H9 (cell line): Measurements from ENCODE around the gene PEX16. TPM values are rescaled to one million over a fixed set of nuclear protein-coding genes. Genes with fewer than 3 reads are reported as not detected.

ENCODE experiments used
- DNase-seq: peaks from one replicate; pipeline ENCODE4 v3.0.0-alpha.2; 2017
- H2AFZ ChIP-seq: one replicate; pipeline ENCODE4 v1.6.1; 2013; ENCODE audit warnings: mild to moderate bottlenecking, low read length, control low read depth, moderate library complexity
- H2AK5ac ChIP-seq: 2 replicates; pipeline ENCODE4 v1.6.1; 2013; ENCODE audit warnings: low read length, control low read depth, mixed read lengths; ENCODE audit not compliant: insufficient read length
- H2BK120ac ChIP-seq: one replicate; pipeline ENCODE4 v1.6.1; 2013; ENCODE audit warnings: low read depth, mild to moderate bottlenecking, low read length, control low read depth, inconsistent platforms; ENCODE audit not compliant: poor library complexity, severe bottlenecking
- H2BK12ac ChIP-seq: 2 replicates; pipeline ENCODE4 v1.6.1; 2013; ENCODE audit warnings: low read length, control low read depth, mixed read lengths, low read depth; ENCODE audit not compliant: insufficient read length
- H2BK15ac ChIP-seq: 2 replicates; pipeline ENCODE4 v1.6.1; 2013; ENCODE audit warnings: low read depth, low read length, control low read depth
- H2BK20ac ChIP-seq: one replicate; pipeline ENCODE4 v1.6.1; 2013; ENCODE audit warnings: low read depth, mild to moderate bottlenecking, low read length, control low read depth, inconsistent platforms; ENCODE audit not compliant: poor library complexity, severe bottlenecking
- H2BK5ac ChIP-seq: 2 replicates; pipeline ENCODE4 v1.6.1; 2013; ENCODE audit warnings: low read length, control low read depth, mixed read lengths; ENCODE audit not compliant: insufficient read length
- H3K14ac ChIP-seq: 2 replicates; pipeline ENCODE4 v1.6.1; 2013; ENCODE audit warnings: low read length, control low read depth; ENCODE audit not compliant: insufficient read depth
- H3K18ac ChIP-seq: 2 replicates; pipeline ENCODE4 v1.6.1; 2013; ENCODE audit warnings: low read depth, mild to moderate bottlenecking, mixed read lengths, low read length, control low read depth; ENCODE audit not compliant: insufficient read length
- H3K23ac ChIP-seq: 2 replicates; pipeline ENCODE4 v1.6.1; 2013; ENCODE audit warnings: low read length, control low read depth, mixed read lengths, low read depth; ENCODE audit not compliant: insufficient read length
- H3K23me2 ChIP-seq: 2 replicates; pipeline ENCODE4 v1.6.1; 2013; ENCODE audit warnings: low read depth, mild to moderate bottlenecking, mixed read lengths, low read length, control low read depth; ENCODE audit not compliant: insufficient read length, poor library complexity, severe bottlenecking
- H3K27ac ChIP-seq: 2 replicates; pipeline ENCODE4 v1.5.1; 2013; ENCODE audit warnings: low read length, control low read depth, mixed read lengths, low read depth; ENCODE audit not compliant: insufficient read length
- H3K27me3 ChIP-seq: 2 replicates; pipeline ENCODE4 v1.6.1; 2013; ENCODE audit warnings: low read length, control low read depth, inconsistent platforms; ENCODE audit not compliant: insufficient read depth
- H3K4ac ChIP-seq: 2 replicates; pipeline ENCODE4 v1.6.1; 2013; ENCODE audit warnings: low read depth, mild to moderate bottlenecking, control low read depth, inconsistent platforms, low read length, moderate library complexity
- H3K4me1 ChIP-seq: 2 replicates; pipeline ENCODE4 v1.6.1; 2013; ENCODE audit warnings: low read length, control low read depth, inconsistent platforms; ENCODE audit not compliant: insufficient read depth
- H3K4me2 ChIP-seq: 2 replicates; pipeline ENCODE4 v1.6.1; 2013; ENCODE audit warnings: low read length, control low read depth, mixed read lengths; ENCODE audit not compliant: insufficient read length, insufficient read depth
- H3K56ac ChIP-seq: 2 replicates; pipeline ENCODE4 v1.6.1; 2013; ENCODE audit warnings: low read depth, mild to moderate bottlenecking, mixed read lengths, low read length, control low read depth; ENCODE audit not compliant: insufficient read length
- H3K79me1 ChIP-seq: 2 replicates; pipeline ENCODE4 v1.6.1; 2013; ENCODE audit warnings: low read depth, mild to moderate bottlenecking, moderate library complexity, low read length, control low read depth, inconsistent platforms; ENCODE audit not compliant: insufficient read depth, poor library complexity, severe bottlenecking
- H3K79me2 ChIP-seq: 2 replicates; pipeline ENCODE4 v1.6.1; 2013; ENCODE audit warnings: low read length, control low read depth, inconsistent platforms; ENCODE audit not compliant: insufficient read depth
- H3K9ac ChIP-seq: 2 replicates; pipeline ENCODE4 v1.6.1; 2013; ENCODE audit warnings: low read length, control low read depth, mixed read lengths; ENCODE audit not compliant: insufficient read length; ENCODE audit errors: extremely low read depth
- H3K9me3 ChIP-seq: one replicate; pipeline ENCODE4 v1.6.1; 2013; ENCODE audit warnings: low read depth, low read length, inconsistent platforms; ENCODE audit not compliant: control insufficient read depth
- H3T11ph ChIP-seq: one replicate; pipeline ENCODE4 v1.6.1; 2013; ENCODE audit warnings: mild to moderate bottlenecking, low read length, control low read depth, inconsistent platforms
- H4K20me1 ChIP-seq: one replicate; pipeline ENCODE4 v1.6.1; 2013; ENCODE audit not compliant: control insufficient read depth, insufficient read length, insufficient read depth
- H4K5ac ChIP-seq: 2 replicates; pipeline ENCODE4 v1.6.1; 2013; ENCODE audit warnings: low read depth, mild to moderate bottlenecking, mixed read lengths, low read length, control low read depth; ENCODE audit not compliant: insufficient read length
- H4K8ac ChIP-seq: replicated peaks from 2 replicates; pipeline ENCODE4 v1.6.1; 2013; ENCODE audit warnings: low read length, control low read depth, mixed read lengths, low read depth; ENCODE audit not compliant: insufficient read length
- H4K91ac ChIP-seq: 2 replicates; pipeline ENCODE4 v1.6.1; 2013; ENCODE audit warnings: low read depth, mild to moderate bottlenecking, moderate library complexity, mixed read lengths, low read length, control low read depth; ENCODE audit not compliant: insufficient read length
- H3K27ac Mint-ChIP-seq, 3 experiments: 2 replicates in 2 of 3; 3 replicates in 1 of 3; pipeline ENCODE4 v1.8.0; 2020 to 2021; ENCODE audit warnings: mixed read lengths in 3 of 3, mild to moderate bottlenecking in 1 of 3, moderate library complexity in 1 of 3
- H3K27me3 Mint-ChIP-seq: 2 replicates; pipeline ENCODE4 v1.8.0; 2021; ENCODE audit warnings: low read depth, mild to moderate bottlenecking, moderate library complexity, mixed read lengths
- H3K36me3 Mint-ChIP-seq, 3 experiments: 2 replicates in 2 of 3; 3 replicates in 1 of 3; pipeline ENCODE4 v1.8.0; 2020 to 2021; ENCODE audit warnings: low read depth in 3 of 3, mixed read lengths in 3 of 3; ENCODE audit not compliant: insufficient read depth in 1 of 3
- H3K4me1 Mint-ChIP-seq, 2 experiments: 2 replicates each; pipeline ENCODE4 v1.8.0; 2020; ENCODE audit warnings: mixed read lengths in 2 of 2
- H3K4me3 Mint-ChIP-seq, 2 experiments: 2 replicates in 1 of 2; 3 replicates in 1 of 2; pipeline ENCODE4 v1.8.0; 2020 to 2021; ENCODE audit warnings: mild to moderate bottlenecking in 2 of 2, mixed read lengths in 2 of 2, moderate library complexity in 1 of 2
- H3K9me3 Mint-ChIP-seq, 2 experiments: 2 replicates in 1 of 2; 3 replicates in 1 of 2; pipeline ENCODE4 v1.8.0; 2020; ENCODE audit warnings: mild to moderate bottlenecking in 2 of 2, mixed read lengths in 2 of 2, moderate library complexity in 1 of 2
- CTCF ChIP-seq: fragments of 200-600 bp; sonication (generic); conservative IDR thresholded peaks from 3 replicates; pipeline ENCODE4 v1.8.0; 2021; ENCODE audit warnings: antibody characterized with exemption, mild to moderate bottlenecking
- WGBS: extraction: QIAGEN DNeasy Blood & Tissue Kit; methylation state at CpG from one replicate; pipeline ENCODE4 v1.1.7; 2013; ENCODE audit warnings: missing lambda C conversion rate, low lambda C conversion rate, mixed read lengths; ENCODE audit not compliant: insufficient read length; ENCODE audit errors: extremely low coverage; 5-methylcytosine and 5-hydroxymethylcytosine counted together
- total RNA-seq: library from RNA; stranded (reverse); gene quantifications from 2 replicates; pipeline ENCODE4 v1.2.1, GENCODE V29; 2021

Gene PEX16
- total RNA-seq, 1 experiment from 2014 or later, result 30.8 TPM

GRCh38 chr11:45870706-45871105 lies 47.0 kb downstream of the PEX16 start:
- Histone ChIP-seq H4K8ac (no peak overlapping the region), H3K27ac (no peak overlapping the region), H4K5ac (no peak overlapping the region), H3K4me1 (no peaks in the 10 kb centered on the region), H4K20me1 (no peaks in the 10 kb centered on the region), H3K9me3 (no peaks in the 10 kb centered on the region), H4K91ac (no peak overlapping the region), H3K4me2 (no peak overlapping the region), H3K23me2 (no peaks in the 10 kb centered on the region), H2BK120ac (no peak overlapping the region), H3K27me3 (no peaks in the 10 kb centered on the region), H3K79me1 (no peaks in the 10 kb centered on the region), H2BK20ac (no peak overlapping the region), H3K56ac (no peak overlapping the region), H3K79me2 (no peaks in the 10 kb centered on the region), H3K9ac (no peak overlapping the region), H3T11ph (no peak overlapping the region), H3K23ac (no peak overlapping the region), H2AK5ac (no peak overlapping the region), H2BK5ac (no peak overlapping the region), H3K14ac (no peak overlapping the region), H2BK15ac (no peak overlapping the region), H3K18ac (no peak overlapping the region), H2AFZ (no peak overlapping the region), H2BK12ac (no peak overlapping the region), H3K4ac (no peak overlapping the region)
- no peak for DNase-seq
- TF ChIP-seq CTCF, result no peak
- H3K27me3 Mint-ChIP-seq, result no peaks in the 10 kb centered on the region
- no peaks in the 10 kb centered on the region for H3K9me3 Mint-ChIP-seq
- peaks cover 12 to 13% of the 10 kb centered on the region in 2 experiments for H3K4me1 Mint-ChIP-seq
- no peak overlapping the region for H3K27ac Mint-ChIP-seq
- H3K4me3 Mint-ChIP-seq, result no peak overlapping the region
- H3K36me3 Mint-ChIP-seq, result peaks cover 1 to 44% (median 36%) of the 10 kb centered on the region in 3 experiments
- no CpG with 5 or more reads among the region's 4 CpGs for WGBS
